ENCODE measurements around the gene RIT1.

Gene RIT1, protein sequence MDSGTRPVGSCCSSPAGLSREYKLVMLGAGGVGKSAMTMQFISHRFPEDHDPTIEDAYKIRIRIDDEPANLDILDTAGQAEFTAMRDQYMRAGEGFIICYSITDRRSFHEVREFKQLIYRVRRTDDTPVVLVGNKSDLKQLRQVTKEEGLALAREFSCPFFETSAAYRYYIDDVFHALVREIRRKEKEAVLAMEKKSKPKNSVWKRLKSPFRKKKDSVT

DNA sequence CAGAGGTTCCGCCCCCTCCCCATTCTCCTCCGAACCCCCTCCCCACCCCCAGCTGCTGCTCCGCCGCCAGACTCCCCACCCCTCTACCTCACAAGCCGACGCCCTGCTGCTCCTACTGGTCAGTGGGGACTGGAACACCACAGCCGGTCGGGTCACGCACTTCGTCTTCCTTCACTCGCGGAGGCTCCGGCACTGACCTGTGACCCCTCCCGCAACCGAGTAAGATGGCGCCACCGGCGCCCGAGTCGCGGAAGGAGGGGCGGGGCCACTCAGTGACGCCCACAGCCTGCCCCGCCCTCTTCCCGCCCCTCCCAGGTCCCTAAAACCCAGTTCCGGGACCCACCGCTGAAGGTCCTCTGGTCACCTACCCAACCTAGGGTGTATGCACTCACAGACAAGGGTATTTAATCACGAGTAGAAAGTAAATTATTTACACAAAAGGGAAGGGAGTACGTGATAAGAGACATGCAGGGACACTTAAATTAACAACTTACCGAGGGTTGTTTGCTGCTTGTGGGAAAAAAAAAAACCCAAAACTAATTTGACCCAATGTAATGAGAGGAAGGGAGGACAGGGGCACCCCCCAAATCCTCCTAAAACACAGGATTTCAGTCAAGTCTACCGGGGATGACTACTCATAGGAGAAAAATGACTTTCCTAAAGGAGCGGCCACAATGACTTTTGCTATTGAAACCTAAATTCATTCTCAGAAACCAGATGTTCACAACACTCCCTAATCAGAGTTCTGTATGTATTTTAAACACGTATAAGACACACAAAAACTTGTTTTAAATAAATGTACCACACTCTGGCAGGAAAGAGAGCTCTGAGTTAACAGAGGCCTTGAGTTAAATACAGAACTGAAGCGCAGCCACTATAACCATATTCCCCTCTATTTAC is at the start of gene RIT1:
Gene RIT1, minus strand, starts transcription at position 194 of the 900 bp plus-strand sequence. CDS start 588 bp downstream, outside the sequence.
- DNase-seq: peak; percentile 21 to 87 (median 72)

GRCh38 chr1:155960081-155960745 is 49.1 kb upstream of the RIT1 start:
- DNase-seq: peak in 1 of 51 donors; percentile 50

DNA sequence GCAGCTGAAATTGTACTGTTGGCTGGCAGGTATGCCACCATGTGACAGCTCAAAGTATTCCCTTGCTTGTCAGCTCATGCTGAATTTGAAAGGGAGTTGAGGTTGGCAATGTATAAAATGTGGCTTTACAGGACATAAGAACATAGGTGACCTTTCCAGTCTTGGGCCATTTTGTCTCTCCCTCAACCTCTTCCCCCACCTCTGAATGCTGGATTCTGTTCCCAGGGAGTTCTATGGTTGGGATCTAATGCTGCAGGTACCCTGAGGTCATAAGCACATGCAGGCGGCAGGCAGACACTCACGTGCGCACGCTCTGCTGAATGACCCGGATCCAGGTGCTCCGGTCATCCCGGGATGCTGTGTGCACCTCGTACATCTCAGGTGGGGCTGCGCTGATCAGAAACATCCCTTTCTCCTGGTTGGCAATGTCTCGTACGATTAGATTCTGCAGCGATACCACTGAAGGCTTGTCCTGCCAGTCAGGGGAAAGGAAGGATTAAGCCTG is 46.3 kb upstream of the RIT1 start:
- no peak for DNase-seq

GRCh38 chr1:155954645-155955044 is 43.5 kb upstream of the RIT1 start:
- no peak for DNase-seq

DNA sequence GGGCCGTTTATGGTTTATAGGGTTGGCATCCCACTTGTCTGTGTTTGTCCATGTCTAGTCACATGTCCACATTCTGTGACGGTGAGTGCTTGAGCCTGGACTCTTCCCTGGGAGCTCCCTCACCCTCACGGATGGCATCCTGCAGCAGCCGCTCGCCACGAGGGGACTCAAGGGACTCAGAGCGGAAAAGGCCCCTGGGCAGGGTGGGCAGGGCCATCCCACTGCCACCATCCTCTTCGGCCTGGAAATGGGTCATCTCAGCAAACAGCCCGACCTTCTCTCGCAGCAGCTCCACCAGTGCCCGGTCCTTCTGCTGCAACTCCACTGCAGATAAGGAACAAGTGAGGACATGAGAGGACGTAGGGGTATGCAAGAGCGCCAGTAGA is 41.3 kb upstream of the RIT1 start:
- DNase-seq: no peak

GRCh38 chr1:155951753-155952504 is 40.8 kb upstream of the RIT1 start:
- no peak for DNase-seq

DNA sequence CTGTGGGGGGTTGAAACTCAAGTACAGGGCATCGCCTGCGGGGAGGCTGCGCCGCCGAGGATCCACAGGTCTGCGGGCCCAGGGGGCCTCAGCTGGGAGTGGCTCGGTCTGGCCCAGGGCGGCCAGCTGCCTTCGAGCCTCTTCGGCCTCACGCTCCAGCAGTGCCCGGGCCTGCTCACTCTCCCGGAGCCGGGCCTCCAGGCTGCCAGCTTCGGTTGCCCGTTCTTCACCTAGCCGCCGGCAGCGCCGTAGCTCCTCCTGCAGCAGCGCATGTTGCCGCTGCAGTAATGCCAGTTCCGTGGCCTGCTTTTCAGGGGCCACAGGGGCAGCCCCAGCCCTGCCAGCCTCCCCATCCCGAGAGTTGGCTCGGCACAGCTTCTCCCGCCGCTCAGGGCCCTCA is 39.7 kb upstream of the RIT1 start:
- DNase-seq: no peak

GRCh38 chr1:155947741-155948140 is 36.6 kb upstream of the RIT1 start:
- no peak for DNase-seq

- no peak for DNase-seq
Measured at GRCh38 chr1:155947292-155947691, 36.1 kb upstream of the RIT1 start.

GRCh38 chr1:155946633-155947219 is 35.6 kb upstream of the RIT1 start:
- no peak for DNase-seq

DNA sequence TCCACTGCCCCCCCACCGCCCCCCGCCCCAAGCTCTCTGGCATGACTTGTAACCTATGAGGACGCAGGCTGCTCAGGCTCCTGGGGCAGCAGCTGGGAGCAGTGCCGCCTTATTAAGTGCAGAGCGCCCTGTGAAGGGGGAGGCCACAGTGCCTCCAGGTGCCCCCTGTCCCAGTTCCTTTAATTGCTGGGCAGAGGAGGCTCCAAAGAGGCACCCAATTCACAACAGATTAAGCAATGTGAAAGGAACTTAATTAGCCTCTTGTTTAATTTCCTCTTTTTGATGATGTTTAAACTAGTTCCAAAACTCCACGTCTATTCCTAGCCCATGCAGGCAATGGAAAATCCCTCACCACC is 33.3 kb upstream of the RIT1 start:
- no peak for DNase-seq

DNA sequence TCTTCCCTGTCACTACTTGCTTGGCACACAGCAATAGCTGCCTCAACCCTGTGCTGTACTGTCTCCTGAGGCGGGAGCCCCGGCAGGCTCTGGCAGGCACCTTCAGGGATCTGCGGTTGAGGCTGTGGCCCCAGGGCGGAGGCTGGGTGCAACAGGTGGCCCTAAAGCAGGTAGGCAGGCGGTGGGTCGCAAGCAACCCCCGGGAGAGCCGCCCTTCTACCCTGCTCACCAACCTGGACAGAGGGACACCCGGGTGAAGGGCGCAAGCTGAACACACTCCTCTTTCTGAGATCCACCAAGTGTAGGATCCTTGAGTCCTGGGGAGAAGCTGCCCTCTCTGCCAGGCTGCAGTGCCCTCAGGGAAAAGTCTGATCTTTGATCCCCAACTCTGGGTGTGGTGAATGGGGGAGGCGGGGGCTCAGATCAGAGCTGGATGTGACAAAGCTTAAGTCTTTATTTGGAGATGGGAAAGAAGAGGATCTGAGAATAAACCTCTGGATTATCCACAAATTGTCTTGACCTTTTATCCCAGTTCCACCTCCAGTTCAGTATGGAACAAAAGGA is 31.5 kb upstream of the RIT1 start:
- no peak for DNase-seq

DNA sequence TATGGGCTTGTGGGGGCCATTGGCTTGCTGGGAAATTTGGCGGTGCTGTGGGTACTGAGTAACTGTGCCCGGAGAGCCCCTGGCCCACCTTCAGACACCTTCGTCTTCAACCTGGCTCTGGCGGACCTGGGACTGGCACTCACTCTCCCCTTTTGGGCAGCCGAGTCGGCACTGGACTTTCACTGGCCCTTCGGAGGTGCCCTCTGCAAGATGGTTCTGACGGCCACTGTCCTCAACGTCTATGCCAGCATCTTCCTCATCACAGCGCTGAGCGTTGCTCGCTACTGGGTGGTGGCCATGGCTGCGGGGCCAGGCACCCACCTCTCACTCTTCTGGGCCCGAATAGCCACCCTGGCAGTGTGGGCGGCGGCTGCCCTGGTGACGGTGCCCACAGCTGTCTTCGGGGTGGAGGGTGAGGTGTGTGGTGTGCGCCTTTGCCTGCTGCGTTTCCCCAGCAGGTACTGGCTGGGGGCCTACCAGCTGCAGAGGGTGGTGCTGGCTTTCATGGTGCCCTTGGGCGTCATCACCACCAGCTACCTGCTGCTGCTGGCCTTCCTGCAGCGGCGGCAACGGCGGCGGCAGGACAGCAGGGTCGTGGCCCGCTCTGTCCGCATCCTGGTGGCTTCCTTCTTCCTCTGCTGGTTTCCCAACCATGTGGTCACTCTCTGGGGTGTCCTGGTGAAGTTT is 30.8 kb upstream of the RIT1 start:
- DNase-seq: no peak

DNA sequence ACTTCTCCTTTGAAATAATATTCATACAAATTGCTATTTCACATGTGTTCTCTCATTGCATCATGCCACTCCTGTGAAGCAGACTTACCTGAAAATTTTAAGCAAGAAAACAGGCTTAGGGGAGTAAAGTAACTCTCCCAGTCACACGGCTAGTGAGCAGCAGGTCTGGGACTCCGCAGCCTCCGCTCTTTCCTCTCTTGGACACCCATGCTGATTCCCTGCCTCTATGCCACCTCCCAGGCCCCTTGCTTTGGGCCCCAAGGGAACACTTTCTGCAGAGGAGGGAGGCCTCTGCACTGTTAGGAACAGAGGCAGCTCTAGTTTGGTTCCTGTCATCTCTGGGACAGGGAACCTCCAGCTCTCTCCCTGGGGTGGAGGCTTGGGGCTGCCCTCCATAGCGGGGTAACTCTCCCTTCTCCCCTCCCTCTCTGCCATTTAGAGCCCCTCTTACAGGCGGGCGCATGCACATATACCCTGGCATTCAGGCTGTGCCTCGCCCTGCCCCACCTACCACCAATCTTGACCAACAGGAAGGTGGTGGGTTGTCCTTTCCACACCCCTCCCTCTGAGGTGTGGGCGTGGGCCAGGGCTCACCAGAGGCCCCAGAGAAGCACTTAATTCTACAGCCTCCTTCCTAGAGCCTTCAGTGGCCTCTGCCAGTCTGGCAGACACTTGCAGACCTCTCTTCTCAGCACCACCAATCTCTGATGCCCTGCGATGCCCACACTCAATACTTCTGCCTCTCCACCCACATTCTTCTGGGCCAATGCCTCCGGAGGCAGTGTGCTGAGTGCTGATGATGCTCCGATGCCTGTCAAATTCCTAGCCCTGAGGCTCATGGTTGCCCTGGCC is 30.1 kb upstream of the RIT1 start, which contains the start of gene RXFP4:
Gene RXFP4, plus strand, starts transcription at position 646 of the 852 bp plus-strand sequence. Its CDS starts 72 bp downstream, at position 718.
- no peak for DNase-seq

GRCh38 chr1:155940482-155940992 is 29.4 kb upstream of the RIT1 start:
- DNase-seq: peak in 1 of 51 donors; percentile 10

DNA sequence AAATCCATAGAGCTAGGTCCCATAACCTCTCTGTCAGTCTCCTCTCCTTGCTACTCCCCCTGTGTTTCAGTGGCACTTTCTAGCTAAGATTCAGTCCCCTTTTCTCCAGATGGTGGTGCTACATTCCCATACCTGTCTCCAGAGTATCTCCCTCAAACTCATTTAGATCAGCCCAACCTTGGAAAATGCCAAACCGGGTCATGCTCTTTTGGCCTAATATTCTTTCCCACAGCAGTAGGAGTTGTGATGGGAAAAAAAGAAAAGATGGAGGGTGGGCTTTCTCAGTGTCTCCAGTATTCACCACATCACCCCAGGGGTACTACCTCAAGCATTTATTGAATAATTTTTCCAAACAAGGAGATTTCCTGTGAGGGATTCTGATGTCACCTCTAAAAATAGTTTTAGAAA is 27.1 kb upstream of the RIT1 start:
- DNase-seq: peak in 12 of 51 donors; percentile 9 to 74 (median 20)

- no peak for DNase-seq
Measured at GRCh38 chr1:155934936-155935590, 23.9 kb upstream of the RIT1 start.
